ENCODE data around the gene KCNC1.

- no peak for TF ChIP-seq CTCF (IDR thresholded peaks at IDR 0.05)
- TF ChIP-seq POLR2A (IDR thresholded peaks at IDR 0.05), result no peak
These were observed 72.5 kb downstream of the KCNC1 start for GRCh38 chr11:17807034-17807433.
